Stimulated activated CD8-positive, alpha-beta memory T cell treated with anti-CD3 and anti-CD28 coated beads, Interleukin-4, amount 100 ng/mL, for 24 hours (primary cell): Measurements from ENCODE around the gene RNF40.
"Not testable (repeated sequence)": the region's sequence is repeated elsewhere in the genome, so short reads cannot be mapped to it uniquely, and the experiment has no call there.

Experiments
- DNase-seq: peaks from one replicate; pipeline ENCODE4 v3.0.0-alpha.2; 2020; ENCODE audit warnings: low read depth

RNF40 gene

DNA sequence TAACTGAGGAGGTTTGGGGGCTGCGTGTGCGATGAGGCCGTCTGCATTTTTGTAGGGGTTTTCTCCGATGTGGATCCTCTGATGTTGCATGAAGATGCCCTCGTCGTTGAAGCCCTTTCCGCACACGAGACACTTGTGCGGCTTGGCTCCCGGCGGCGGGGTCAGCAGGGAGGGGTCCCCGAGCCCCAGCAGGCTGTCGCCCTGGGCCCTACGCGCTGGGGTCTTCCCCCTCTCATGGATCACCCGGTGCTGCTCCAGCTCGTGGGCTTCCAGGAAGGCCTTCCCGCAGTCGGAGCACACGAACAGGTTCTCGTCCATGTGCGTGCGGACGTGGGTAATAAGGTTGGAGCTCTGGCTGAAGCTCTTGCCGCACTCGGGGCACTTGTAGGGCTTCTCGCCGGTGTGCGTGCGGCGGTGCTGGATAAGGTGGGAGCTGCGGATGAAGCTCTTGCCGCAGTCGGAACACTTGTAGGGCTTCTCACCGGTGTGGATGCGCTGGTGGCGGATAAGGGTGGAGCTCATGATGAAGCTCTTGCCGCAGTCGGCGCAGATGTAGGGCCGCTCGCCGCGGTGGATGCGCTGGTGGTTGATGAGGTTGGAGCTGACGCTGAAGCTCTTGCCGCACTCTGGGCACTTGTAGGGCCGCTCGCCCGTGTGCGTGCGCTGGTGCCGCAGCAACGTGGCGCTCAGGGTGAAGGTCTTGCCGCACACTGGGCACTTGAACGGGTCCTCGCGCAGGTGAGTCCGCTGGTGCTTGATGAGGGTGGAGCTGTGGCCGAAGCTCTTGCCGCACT, 20.6 kb downstream of the RNF40 start:
- no peak for DNase-seq

DNA sequence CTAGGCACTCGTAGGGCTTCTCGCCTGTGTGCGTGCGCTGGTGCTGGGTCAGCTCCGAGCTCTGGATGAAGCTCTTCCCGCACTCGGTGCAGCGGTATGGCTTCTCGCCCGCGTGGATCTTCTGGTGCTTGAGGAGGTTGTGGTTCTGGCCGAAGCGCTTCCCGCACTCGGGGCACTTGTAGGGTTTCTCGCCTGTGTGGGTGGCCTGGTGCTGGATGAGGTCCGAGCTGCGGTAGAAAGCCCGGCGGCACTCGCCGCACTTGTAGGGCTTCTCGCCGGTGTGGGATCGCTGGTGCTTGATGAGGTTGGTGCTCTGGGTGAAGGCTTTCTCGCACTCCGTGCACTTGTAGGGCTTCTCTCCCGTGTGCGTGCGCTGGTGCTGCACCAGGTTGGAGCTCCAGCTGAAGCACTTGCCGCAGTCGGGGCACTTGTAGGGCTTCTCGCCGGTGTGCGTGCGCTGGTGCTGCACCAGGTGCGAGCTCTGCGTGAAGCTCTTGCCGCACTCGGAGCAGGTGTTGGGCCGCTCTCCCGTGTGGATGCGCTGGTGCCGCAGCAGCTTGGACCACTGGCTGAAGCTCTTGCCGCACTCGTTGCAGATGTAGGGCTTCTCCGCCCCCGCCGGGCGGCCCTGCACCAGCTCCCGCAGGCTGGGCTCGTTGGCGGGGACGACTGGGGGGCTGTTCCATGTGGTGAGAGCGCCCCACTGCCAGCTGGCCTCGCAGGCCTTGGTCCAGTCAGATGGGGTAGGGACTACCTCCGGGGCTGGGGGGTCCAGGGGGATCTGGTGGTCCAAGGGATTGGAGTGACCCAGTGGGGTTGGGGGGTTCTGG, 21.4 kb downstream of the RNF40 start:
- no peak for DNase-seq

DNA sequence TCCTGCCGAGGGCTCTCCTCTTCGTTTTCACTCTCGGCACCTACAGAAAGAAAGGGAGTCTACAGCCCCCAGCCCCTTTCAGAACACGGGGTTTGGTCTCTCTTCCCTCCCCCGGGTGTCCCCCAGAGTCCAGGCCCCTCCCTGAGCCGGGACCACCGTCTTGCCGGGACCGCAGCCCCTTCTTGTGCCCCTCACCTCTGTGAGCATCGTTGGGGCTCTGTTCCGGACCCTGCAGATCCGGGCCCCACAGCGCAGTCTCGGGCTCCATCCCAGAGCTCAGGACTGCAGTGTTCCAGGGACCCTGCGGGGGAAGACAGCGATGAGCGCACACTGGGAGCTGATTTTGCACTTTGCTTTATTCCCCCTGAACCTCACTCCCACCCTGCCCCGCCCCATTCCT, 22.1 kb downstream of the RNF40 start:
- no peak for DNase-seq

DNA sequence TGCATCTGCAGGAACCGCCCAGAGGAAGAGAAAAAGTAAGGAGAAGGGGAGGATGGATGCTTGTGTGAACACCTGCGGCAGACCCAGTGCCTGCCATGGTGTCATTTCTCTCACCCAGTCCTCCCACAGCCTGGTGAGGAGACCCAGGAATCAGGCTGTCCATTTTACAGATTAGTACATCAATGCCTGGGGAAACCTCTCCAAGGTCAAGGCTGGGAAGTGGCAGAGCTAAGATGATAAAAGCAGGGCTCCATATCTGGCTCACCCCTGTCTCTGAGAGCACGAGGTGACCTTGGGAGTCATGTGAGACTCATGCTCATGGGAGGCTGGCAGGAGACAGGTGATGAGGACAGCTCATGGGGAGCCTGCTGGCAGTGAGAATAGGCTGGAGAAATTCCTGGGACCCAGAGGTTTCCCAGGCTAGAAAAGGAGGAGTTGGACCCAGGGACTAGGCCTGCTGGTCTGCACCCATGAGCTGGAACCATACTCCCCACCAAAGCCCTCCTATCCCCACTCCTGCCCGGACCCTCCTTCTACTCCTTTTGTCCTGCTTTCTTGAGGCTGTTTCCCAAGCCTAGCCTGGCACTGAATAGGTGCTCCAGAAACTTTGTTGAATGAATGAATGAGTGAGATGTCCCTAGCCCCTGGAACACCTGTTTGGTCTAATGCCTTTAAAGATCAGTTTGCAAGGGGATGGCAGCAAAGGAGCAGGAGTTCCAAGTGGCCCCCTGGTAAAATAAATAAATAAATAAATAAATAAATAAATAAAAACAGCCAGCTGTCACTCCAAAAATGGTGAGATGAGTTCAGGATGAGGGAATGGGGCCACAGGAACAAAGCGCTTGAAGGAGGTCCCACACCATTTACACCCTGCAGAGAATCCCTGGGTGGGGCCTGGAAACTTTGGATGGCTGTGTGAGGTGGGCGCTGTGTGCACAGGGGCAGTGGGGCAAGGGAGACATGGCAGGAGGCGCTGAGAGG, 23.3 kb downstream of the RNF40 start:
- DNase-seq = no peak

DNA sequence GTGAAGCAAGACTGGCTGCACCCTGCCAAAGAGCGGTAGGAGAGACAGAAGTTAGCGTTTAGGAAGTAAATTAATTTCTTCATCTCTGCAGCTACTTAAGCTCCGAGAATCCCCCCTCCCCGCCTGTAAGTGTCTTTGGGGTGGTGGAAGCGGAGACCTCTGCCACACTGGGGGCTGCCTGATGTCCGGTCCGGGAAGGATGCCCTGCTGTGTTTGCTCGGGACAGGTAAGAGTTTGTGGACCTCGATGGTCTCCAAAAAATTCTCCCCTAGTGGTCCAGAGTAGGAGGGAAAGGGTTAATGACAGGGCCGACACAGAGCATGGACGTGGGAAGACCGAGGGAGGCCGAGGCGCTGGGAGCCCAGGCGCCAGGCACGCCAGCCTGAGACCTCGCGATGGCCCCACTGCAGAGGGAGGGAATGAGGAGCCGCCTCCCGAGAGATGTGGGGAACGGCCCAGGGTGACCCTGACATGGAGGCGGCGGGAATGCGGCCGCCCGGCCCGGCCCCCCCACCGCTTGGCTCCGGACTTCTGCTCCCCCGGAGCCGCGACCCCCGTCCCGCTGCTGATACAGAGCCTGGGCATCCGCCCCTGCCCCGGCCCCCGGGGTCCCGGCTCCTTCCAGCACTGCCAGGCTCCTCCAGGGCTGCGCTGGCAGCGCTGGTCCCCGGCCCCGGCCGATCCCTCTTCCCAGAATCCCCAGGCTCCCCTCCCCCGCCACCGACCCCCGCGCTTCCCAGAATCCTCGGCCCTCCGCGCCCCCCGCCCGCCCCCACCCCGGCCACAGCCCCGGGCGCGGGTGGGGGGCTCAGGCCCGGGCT, 24.2 kb downstream of the RNF40 start:
- DNase-seq = no peak

DNA sequence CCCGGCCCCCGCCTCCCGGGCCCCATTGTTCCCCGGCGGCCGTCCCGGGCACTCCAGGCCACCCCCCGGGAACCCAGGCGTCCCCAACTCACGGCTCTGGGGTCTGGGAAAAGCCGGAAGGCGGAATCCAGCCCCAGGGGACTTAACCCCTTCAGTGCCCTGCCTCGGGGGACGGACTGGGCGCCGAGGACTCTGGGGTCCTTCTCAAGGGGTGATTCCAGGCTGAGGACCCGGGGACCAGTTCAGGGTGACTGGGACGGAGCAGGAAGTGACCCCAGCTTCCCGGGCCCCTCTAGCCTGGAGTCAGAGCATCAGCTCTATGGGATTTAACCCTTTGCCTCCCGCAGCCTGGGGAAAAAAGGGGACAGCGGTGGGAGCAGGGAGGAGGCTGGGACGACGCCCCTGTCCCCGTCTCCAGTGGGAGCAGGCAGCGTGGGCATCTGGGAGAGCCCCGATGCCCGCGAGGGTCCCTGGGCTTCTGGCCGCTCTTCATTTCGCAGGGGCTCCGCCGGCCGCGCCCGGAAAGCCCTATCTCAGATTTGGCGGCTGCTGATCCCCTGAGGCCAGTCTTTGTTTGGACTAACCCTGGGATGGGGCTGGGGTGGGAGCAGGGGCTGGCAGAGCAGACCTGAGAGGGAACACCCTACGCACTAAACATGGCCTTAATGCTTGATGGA, 25.0 kb downstream of the RNF40 start, which contains the start of gene ZNF629:
Gene ZNF629, minus strand, starts transcription at position 270 of the 677 bp plus-strand sequence. CDS start 2,723 bp downstream, outside the sequence.
- DNase-seq = no peak

DNA sequence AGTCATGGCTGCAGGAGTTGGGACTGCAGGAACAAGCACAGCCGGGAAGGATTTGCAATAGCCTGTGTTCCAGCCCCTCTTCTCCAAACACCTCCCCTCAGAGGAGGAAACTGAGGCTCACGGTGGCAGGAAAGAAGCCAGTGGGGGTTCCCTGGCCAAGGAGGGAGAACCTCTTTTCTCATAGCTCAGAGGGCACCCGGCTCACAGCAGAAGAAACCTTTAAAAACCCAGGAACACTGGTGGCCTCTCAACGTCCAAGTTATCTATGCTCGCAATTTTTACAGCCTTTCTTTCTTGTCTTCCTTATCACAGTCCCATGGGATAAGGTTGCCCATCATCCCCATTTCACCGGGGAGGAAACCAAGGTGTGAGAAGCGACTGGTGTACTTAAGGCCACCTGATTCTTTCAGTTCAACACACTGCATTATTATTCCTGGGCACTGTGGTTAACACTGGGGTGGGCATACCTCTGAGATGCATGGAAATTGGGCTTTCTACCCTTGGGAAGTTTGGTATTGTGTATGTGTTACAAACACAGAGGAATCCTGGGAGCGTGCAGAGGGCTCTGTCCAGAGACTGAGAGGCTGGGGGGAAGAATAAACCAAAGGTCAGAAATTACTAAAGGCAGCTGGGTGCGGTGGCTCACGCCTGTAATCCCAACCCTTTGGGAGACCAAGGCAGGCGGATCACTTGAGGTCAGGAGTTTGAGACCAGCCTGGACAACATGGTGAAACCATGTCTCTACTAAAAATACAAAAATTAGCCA, 25.7 kb downstream of the RNF40 start:
- DNase-seq = no peak

DNA sequence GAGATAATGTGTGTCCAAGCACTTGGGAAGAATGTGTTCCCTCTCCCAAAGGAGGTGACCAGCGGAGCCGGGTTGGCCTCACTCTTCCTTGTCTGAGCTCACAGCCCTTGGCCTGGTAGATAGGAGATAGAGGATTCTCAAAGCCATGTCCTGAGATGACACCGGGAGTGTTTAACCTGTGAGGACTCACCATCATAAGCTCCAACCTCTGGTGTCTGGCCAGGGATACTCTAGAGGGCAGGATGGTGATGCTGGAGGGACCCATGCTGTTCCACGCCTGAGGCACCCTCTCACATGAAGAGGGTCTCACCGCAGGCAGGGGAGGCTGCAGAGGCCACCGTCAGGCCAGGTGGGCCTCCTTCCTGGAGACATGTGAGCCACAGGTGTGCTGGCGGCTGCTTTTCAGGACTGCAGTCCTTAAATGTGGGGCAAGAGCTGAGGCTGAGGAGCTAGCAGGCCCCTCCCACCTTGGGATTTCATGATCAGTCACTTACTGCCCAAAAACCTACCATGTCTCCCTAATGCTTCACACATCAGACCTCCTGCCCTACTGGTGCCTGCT, 31.5 kb downstream of the RNF40 start:
- DNase-seq = no peak

DNA sequence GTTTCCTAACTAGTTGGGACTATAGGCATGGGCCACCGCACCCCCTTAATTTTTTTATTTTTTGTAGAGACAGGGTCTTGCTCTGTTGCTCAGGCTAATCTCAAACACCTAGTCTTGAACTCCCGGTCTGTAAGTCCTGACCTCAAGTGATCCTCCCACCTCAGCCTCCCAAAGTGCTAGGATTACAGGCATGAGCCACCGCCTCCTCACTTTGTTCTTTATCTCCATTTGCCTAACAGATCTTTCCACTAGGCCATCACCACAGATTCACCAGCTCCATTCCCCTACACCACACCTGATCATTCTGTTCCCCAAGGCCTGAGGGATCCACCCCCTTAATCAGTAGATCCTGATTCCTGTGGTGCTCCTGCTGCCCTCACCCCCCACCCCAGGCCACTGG, 32.5 kb downstream of the RNF40 start:
- DNase-seq = no peak

DNA sequence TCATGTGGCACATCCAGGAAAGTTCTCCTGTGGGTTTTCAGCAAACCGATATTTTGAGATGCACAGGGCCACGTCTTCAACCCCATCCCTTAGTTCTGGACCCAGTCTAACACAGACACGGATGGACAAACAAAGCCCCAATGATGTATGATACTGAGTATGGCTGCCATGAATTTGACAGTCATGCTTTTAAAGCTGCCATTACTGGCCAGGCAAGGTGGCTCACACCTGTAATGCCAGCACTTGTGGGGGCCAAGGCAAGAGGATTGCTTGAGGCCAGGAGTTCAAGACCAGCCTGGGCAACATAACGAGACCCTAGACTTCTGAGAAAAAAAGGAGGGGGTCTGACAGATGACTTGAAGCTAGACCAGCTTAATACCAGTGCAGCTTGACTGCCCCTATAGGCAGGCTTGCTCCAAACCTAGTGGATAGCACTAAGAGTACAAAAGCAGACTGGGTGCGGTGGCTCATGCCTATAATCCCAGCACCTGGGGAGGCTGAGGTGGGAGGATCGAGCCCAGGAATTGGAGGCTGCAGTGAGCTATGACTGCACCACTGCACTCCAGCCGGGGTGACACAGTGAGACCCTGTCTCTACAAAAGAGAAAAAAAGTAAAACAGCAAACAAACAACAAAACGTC, 35.7 kb downstream of the RNF40 start:
- DNase-seq = no peak

DNA sequence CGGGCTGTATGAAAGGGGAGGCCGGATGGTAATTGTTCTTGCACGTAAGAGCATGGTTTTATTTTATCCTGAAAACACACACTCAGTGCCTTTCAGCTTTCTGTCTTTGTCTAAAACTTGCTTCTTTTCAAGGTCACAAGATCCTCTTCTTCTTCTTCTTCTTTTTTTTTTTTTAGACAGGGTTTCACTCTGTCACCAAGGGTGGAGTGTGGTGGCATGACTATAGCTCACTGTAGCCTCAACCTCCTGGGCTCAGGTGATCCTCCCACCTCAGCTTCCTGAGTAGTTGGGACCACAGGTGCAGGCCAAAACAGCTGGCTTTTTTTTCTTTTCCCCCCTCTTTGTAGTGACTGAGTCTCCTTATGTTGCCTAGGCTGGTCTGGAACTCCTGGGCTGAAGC, 40.8 kb downstream of the RNF40 start:
- DNase-seq = no peak

DNA sequence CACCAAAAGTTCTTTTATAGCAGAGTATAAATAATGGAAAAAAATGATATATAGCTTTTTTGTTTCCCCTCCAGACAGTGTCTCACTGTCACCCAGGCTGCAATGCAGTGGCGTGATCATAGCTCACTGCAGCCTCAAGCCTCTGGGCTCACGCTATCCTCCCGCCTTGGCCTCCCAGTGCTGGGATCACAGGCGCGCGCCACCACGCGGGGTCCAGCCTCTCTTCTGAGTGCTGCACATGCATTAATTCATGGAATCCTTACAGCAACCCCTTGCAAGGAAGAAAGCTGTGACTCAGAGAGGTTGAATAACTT, 42.9 kb downstream of the RNF40 start:
- DNase-seq = no peak

DNA sequence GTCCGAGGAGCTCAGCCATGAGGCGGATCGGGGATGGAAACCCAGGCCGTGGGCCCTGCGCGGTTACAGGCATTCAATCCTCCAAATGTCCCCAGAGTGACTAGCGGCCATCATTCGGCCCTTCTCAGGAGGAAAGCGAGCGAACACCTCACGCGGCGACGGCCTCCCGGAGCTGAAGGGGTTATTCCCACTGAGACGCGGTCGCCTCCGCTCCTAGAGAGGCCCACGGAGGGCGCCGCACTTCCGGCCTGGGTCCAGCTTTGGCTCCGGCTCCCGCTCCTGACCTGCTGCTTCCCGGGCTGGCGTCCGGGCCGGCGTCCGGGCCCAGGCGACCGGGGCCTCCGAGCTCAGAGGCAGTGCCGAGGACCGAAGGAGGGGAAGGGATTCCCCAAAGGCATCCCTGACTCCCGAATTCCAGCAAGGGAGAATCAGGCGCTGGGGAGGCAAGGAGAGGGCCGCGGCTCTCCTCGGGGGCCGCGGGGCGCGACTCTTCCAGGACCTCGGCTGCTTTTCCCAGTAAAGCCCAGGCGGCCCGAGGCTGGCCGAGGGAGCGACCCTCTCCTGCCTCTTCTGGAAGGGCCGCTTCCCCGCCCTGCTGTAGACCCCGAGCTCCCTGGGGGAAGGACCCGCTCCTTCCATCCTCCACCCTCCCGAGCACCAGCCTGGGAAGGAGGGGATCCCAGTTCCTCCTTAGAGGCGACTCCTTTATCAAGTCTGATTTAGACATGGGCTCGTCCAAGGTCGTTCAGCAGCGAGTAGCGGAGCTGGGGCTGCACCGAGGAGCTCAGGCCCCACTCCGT, 43.4 kb downstream of the RNF40 start:
- no peak for DNase-seq

DNA sequence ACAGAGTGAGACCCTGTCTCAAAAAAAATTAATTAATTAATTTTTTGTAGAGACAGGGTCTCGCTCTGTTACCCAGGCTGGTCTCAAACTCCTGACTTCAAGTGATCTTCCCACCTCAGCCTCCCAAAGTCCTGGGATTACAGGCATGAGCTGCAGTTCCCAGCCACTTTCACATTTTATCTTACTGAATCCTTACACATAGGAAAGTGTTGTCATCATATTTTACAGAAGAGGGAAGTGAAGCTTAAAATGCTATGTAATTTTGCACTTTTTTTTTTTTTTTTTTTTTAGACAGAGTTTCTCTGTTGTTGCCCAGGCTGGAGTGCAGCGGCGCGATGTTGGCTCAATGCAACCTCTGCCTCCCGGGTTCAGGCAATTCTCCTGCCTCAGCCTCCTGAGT, 46.0 kb downstream of the RNF40 start:
- no peak for DNase-seq

DNA sequence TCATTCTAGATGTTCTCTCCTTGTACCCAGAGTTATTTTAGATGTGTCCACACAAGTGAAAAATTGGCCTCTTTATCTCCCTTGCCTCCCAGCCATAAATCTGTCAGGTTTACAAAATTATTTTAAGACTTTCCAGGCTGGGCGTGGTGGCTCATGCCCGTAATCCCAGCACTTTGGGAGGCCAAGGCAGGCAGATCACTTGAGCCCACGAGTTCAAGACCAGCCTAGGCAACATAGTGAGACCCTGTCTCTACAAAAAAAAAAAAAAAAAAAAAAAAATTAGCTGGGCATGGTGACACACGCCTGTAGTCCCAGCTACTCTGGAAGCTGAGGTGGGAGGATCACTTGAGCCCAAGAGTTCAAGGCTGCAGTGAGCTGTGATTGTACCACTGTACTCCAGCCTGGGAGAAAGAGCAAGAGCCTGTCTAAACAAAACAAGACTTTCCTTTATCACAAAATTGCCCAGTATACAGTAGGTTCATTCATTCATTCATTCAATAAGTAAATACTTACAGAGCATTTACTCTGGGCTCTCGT, 46.8 kb downstream of the RNF40 start:
- DNase-seq = not testable (repeated sequence)

DNA sequence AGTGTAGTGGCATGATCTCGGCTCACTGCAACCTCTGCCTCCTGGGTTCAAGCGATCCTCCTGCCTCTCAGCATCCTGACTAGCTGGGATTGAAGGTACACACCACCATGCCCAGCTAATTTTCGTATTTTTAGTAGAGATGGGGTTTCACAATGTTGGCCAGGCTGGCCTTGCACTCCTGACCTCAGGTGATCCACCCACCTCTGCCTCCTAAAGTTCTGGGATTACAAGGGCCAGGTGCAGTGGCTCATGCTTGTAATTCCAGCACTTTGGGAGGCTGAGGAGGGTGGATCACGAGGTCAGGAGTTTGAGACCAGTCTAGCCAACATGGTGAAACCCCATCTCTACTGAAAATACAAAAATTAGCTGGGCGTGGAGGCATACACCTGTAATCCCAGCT, 47.6 kb downstream of the RNF40 start:
- not testable (repeated sequence) for DNase-seq

DNA sequence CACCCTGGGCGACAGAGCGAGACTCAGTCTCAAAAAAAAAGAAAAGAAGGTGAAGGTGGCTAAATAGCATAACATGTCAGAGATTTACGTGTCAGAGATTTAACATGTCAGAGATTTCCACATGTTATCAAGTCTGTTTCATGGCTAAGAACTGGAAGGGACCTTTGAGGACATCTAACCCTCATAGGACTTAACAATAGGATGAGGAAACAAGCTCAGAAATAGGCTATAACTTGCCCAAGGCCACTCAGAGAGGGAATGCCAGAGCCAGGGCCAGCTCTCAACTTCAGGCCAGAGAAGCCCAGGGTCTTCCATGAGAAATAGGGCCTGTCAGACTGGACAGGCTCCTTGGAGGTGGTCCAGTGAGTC, 51.7 kb downstream of the RNF40 start:
- no peak for DNase-seq

DNA sequence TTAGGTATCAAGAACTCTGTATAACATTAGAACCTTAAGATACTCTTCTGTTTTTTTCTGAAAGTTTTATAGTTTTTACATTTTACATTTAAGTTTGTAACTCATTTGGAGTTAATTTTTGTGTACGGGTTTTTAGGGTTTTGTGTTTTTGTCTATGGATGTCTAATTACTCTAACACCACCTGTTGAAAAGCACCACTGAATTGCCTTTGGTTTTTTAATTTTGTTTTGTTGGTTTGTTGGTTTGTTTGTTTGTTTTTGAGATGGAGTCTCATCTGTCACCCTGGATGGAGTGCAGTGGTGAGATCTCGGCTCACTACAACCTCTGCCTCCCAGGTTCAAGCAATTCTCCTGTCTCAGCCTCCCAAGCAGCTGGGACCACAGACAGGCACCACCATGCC, 54.6 kb downstream of the RNF40 start:
- no peak for DNase-seq
